IMR-90 (cell line): ENCODE measurements around the gene OR52E6. TPM values are rescaled to one million over a fixed set of nuclear protein-coding genes. Genes with fewer than 3 reads are reported as not detected.

Experiments used
- polyA plus RNA-seq, 3 experiments: library from polyadenylated mRNA; depleted of rRNA; stranded (reverse); fragments of >200 nt; gene quantifications; 2 replicates each; pipeline ENCODE4 v1.2.3, GENCODE V29; 2012; ENCODE audit warnings: low replicate concordance in 1 of 3
- total RNA-seq: library from RNA; depleted of rRNA; stranded (reverse); fragments of >200 nt; gene quantifications from 2 replicates; pipeline ENCODE4 v1.2.3, GENCODE V29; 2012; rRNA removed

Gene OR52E6
- total and polyA plus RNA-seq, 2 of the 4 experiments (the other 2 are of a cell fraction) = not detected

Other genes starting within 250 kb of the OR52E6 start
- gene TRIM6, start 245.3 kb downstream of the OR52E6 start, total RNA-seq = 3.9 and 5.0 TPM in 2 replicates
- gene TRIM6, start 245.3 kb downstream of the OR52E6 start, polyA plus RNA-seq (2012; rRNA removed) = 3.7 and 4.7 TPM in 2 replicates
- 8.6 and 12.5 TPM in 2 replicates for gene TRIM34, start 216.9 kb downstream of the OR52E6 start, total RNA-seq
- 5.3 and 6.1 TPM in 2 replicates for gene TRIM34, start 216.9 kb downstream of the OR52E6 start, polyA plus RNA-seq (2012; rRNA removed)
- gene TRIM5, start 156.8 kb downstream of the OR52E6 start, total RNA-seq = 49.1 and 58.0 TPM in 2 replicates
- 26.3 and 32.6 TPM in 2 replicates for gene TRIM5, start 156.8 kb downstream of the OR52E6 start, polyA plus RNA-seq (2012; rRNA removed)
- gene TRIM22, start 152.1 kb downstream of the OR52E6 start, total RNA-seq = 39.4 and 46.8 TPM in 2 replicates
- 30.4 and 43.6 TPM in 2 replicates for gene TRIM22, start 152.1 kb downstream of the OR52E6 start, polyA plus RNA-seq (2012; rRNA removed)
- not detected in 2 replicates for gene OR56B1, start 105.4 kb downstream of the OR52E6 start, total RNA-seq
- gene OR56B1, start 105.4 kb downstream of the OR52E6 start, polyA plus RNA-seq (2012; rRNA removed) = not detected in 2 replicates
- gene OR52N4, start 87.7 kb downstream of the OR52E6 start, total RNA-seq = not detected in 2 replicates
- gene OR52N4, start 87.7 kb downstream of the OR52E6 start, polyA plus RNA-seq (2012; rRNA removed) = not detected in 2 replicates
- gene OR52N5, start 58.5 kb downstream of the OR52E6 start, total RNA-seq = not detected in 2 replicates
- not detected in 2 replicates for gene OR52N5, start 58.5 kb downstream of the OR52E6 start, polyA plus RNA-seq (2012; rRNA removed)
- not detected in 2 replicates for gene OR52N1, start 50.6 kb downstream of the OR52E6 start, total RNA-seq
- gene OR52N1, start 50.6 kb downstream of the OR52E6 start, polyA plus RNA-seq (2012; rRNA removed) = not detected in 2 replicates
- gene OR52N2, start 33.0 kb downstream of the OR52E6 start, total RNA-seq = not detected in 2 replicates
- not detected in 2 replicates for gene OR52N2, start 33.0 kb downstream of the OR52E6 start, polyA plus RNA-seq (2012; rRNA removed)
- not detected in 2 replicates for gene OR52E8, start 15.8 kb upstream of the OR52E6 start, total RNA-seq
- not detected in 2 replicates for gene OR52E8, start 15.8 kb upstream of the OR52E6 start, polyA plus RNA-seq (2012; rRNA removed)
- gene OR52E4, start 38.7 kb upstream of the OR52E6 start, total RNA-seq = not detected in 2 replicates
- gene OR52E4, start 38.7 kb upstream of the OR52E6 start, polyA plus RNA-seq (2012; rRNA removed) = not detected in 2 replicates
- gene OR52E5, start 51.3 kb upstream of the OR52E6 start, total RNA-seq = not detected in 2 replicates
- not detected in 2 replicates for gene OR52E5, start 51.3 kb upstream of the OR52E6 start, polyA plus RNA-seq (2012; rRNA removed)
- not detected in 2 replicates for gene OR56A3, start 100.4 kb upstream of the OR52E6 start, total RNA-seq
- gene OR56A3, start 100.4 kb upstream of the OR52E6 start, polyA plus RNA-seq (2012; rRNA removed) = not detected in 2 replicates
- not detected in 2 replicates for gene OR56A5, start 126.6 kb upstream of the OR52E6 start, total RNA-seq
- gene OR56A5, start 126.6 kb upstream of the OR52E6 start, polyA plus RNA-seq (2012; rRNA removed) = not detected in 2 replicates
- not detected in 2 replicates for gene OR52L1, start 145.1 kb upstream of the OR52E6 start, total RNA-seq
- not detected in 2 replicates for gene OR52L1, start 145.1 kb upstream of the OR52E6 start, polyA plus RNA-seq (2012; rRNA removed)
- not detected in 2 replicates for gene OR56A4, start 165.0 kb upstream of the OR52E6 start, total RNA-seq
- not detected in 2 replicates for gene OR56A4, start 165.0 kb upstream of the OR52E6 start, polyA plus RNA-seq (2012; rRNA removed)
- gene OR56A1, start 188.9 kb upstream of the OR52E6 start, total RNA-seq = not detected in 2 replicates
- gene OR56A1, start 188.9 kb upstream of the OR52E6 start, polyA plus RNA-seq (2012; rRNA removed) = not detected in 2 replicates